Keratinocyte (primary cell): ENCODE measurements around the gene NELL1.

ENCODE experiments used
- CTCF ChIP-seq, 3 experiments: IDR thresholded peaks in 1 of 3; conservative IDR thresholded peaks in 1 of 3; optimal IDR thresholded peaks in 1 of 3; 2 replicates in 2 of 3; 3 replicates in 1 of 3; pipeline versions ENCODE3 to v1.5.1; 2011; ENCODE audit warnings: low read length in 3 of 3, mild to moderate bottlenecking in 3 of 3, moderate library complexity in 2 of 3, control low read depth in 1 of 3, inconsistent platforms in 1 of 3; ENCODE audit not compliant: insufficient read depth in 2 of 3; ENCODE audit errors: extremely low read depth in 1 of 3
- EZH2 ChIP-seq: IDR thresholded peaks from one replicate; pipeline ENCODE4 v1.6.1; 2012; ENCODE audit warnings: inconsistent platforms, mild to moderate bottlenecking, low read length, moderate library complexity

- TF ChIP-seq EZH2 (no peak), CTCF (optimal IDR thresholded peaks at IDR 0.05 in 1 of 3, IDR thresholded peaks at IDR 0.05 in 1 of 3, conservative IDR thresholded peaks at IDR 0.05 in 1 of 3; ENCODE audit: extremely low read depth in 1 of 3, insufficient read depth in 2 of 3, low read length in 3 of 3) (no peak)
Measured at GRCh38 chr11:21109341-21109740, 440.0 kb downstream of the NELL1 start.
